GM21529 (cell line): ENCODE data around the gene RBFOX2.
"Not testable (repeated sequence)": the region's sequence is repeated elsewhere in the genome, so short reads cannot be mapped to it uniquely, and the experiment has no call there.

Experiments
- ATAC-seq: cut with Tn5 transposase; IDR thresholded peaks from one replicate; pipeline ENCODE4 v1.9.1; 2021; ENCODE audit not compliant: unreplicated experiment

Gene RBFOX2

GRCh38 chr22:35719212-35719875, 309.3 kb downstream of the RBFOX2 start:
- ATAC-seq = no peak

GRCh38 chr22:35717572-35717971, 311.1 kb downstream of the RBFOX2 start, which contains the start of gene APOL5:
Gene APOL5, plus strand, starts transcription at chr22:35717872. Its CDS starts 0 bp downstream, at chr22:35717872.
- no peak for ATAC-seq

GRCh38 chr22:35712672-35713071, 316.0 kb downstream of the RBFOX2 start:
- ATAC-seq = no peak

- ATAC-seq = no peak
These were observed 317.3 kb downstream of the RBFOX2 start for GRCh38 chr22:35711336-35711735.

- ATAC-seq = no peak
These were observed 319.7 kb downstream of the RBFOX2 start for GRCh38 chr22:35708917-35709316.

- ATAC-seq = no peak
These were observed 320.2 kb downstream of the RBFOX2 start for GRCh38 chr22:35708453-35708852.

- no peak for ATAC-seq
These were observed 323.5 kb downstream of the RBFOX2 start for GRCh38 chr22:35705141-35705540.

GRCh38 chr22:35703861-35704584, 324.6 kb downstream of the RBFOX2 start:
- no peak for ATAC-seq

- not testable (repeated sequence) for ATAC-seq
These were observed 328.8 kb downstream of the RBFOX2 start for GRCh38 chr22:35699852-35700251.

GRCh38 chr22:35697142-35697541, 331.5 kb downstream of the RBFOX2 start:
- no peak for ATAC-seq

- no peak for ATAC-seq
These were observed 333.4 kb downstream of the RBFOX2 start for GRCh38 chr22:35695202-35695601.

GRCh38 chr22:35690001-35690400, 338.6 kb downstream of the RBFOX2 start:
- no peak for ATAC-seq

GRCh38 chr22:35688913-35689675, 339.5 kb downstream of the RBFOX2 start:
- ATAC-seq = no peak
